ENCODE data around the gene PHKA2.

DNA sequence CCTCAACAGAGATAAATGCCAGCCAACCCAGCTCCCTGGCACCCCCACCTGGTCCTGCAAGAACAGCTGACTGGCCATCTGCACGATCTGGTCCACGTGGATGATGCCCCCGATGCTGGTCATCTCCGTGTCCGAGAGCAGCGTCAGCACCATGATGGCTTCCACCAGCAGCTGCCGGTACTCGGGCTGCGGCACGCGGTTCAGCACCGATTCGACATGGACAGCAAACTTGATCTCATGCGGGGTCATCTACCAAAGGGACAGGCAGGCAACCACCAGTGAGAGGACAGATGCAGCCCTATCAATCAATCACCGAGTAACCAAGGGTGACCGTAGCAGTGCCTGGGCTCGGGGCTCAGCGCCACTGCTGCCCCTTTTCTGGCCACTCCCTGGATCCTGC is 89.8 kb downstream of the PHKA2 start:
- TF ChIP-seq CTCF (IDR thresholded peaks at IDR 0.05) (no peak), ZFX (IDR thresholded peaks at IDR 0.05; ENCODE audit: borderline replicate concordance) (no peak)
